Endothelial cell of umbilical vein (primary cell): ENCODE results near the gene C11orf24. TPM values are rescaled to one million over a fixed set of nuclear protein-coding genes. Genes with fewer than 3 reads are reported as not detected.

Source experiments
- BruUV-seq: library from RNA; stranded (reverse); fragments of 400-500 nt; replicated peaks from 2 replicates; lab custom pipeline; 2021; lab: Mats Ljungman, UMichigan
- CTCF ChIA-PET: fragments of 300-600, 350-600 bp; sonication (Branson Sonifier 250); formaldehyde crosslinking; loops from one replicate; lab custom pipeline; 2021; ENCODE audit warnings: antibody characterized with exemption, inconsistent platforms; lab: Charles Lee
- POLR2A ChIA-PET: fragments of 300-600, 350-600 bp; sonication (Branson Sonifier 250); formaldehyde crosslinking; loops from one replicate; lab custom pipeline; 2021; ENCODE audit warnings: antibody characterized with exemption, inconsistent platforms; lab: Charles Lee
- DNase-seq: peaks from one replicate; pipeline ENCODE4 v3.0.0-alpha.2; 2011; ENCODE audit warnings: low read depth, low spot score
- FAIRE-seq: peaks from 2 replicates; lab custom pipeline; 2011; peaks lifted over from hg19 to GRCh38; lab: Jason Lieb, UNC
- H2AFZ ChIP-seq: 2 replicates; pipeline ENCODE4 v1.6.0; 2012; ENCODE audit warnings: low read depth, low read length, control low read depth, inconsistent platforms
- H3K27ac ChIP-seq: 2 replicates; pipeline ENCODE4 v1.5.1; 2011; ENCODE audit warnings: low read depth, mild to moderate bottlenecking, control low read depth, low read length, moderate library complexity; ENCODE audit not compliant: insufficient read depth
- H3K27me3 ChIP-seq, 2 experiments: 2 replicates each; pipeline versions ENCODE4 v1.6.0 to v1.6.1; 2011; ENCODE audit warnings: low read length in 2 of 2, mixed read lengths in 1 of 2; ENCODE audit not compliant: control insufficient read depth in 2 of 2, insufficient read depth in 2 of 2
- H3K36me3 ChIP-seq, 2 experiments: 2 replicates in 1 of 2; 3 replicates in 1 of 2; pipeline ENCODE4 v1.5.1; 2011; ENCODE audit warnings: low read length in 2 of 2, mild to moderate bottlenecking in 1 of 2, moderate library complexity in 1 of 2; ENCODE audit not compliant: control insufficient read depth in 2 of 2, insufficient read depth in 2 of 2; ENCODE audit errors: extremely low read depth in 1 of 2
- H3K4me1 ChIP-seq: 3 replicates; pipeline ENCODE4 v1.5.1; 2011; ENCODE audit warnings: mild to moderate bottlenecking, low read length; ENCODE audit not compliant: control insufficient read depth, insufficient read depth; ENCODE audit errors: extremely low read depth
- H3K4me2 ChIP-seq: 2 replicates; pipeline ENCODE4 v1.6.1; 2011; ENCODE audit warnings: low read length, control low read depth, mixed read lengths; ENCODE audit not compliant: insufficient read depth
- H3K4me3 ChIP-seq, 3 experiments: fragments of 200-600 bp in 1 of 3; sonication (generic), shearing (Covaris generic) in 1 of 3; replicated peaks in 1 of 3; 2 replicates each; pipeline ENCODE4 v1.5.1; 2011 to 2016; ENCODE audit warnings: control low read depth in 3 of 3, low read length in 3 of 3, mild to moderate bottlenecking in 2 of 3, inconsistent platforms in 1 of 3, low read depth in 1 of 3, moderate library complexity in 1 of 3; ENCODE audit not compliant: insufficient read depth in 1 of 3
- H3K79me2 ChIP-seq: 2 replicates; pipeline ENCODE4 v1.6.0; 2012; ENCODE audit warnings: low read length, inconsistent platforms; ENCODE audit not compliant: control insufficient read depth, insufficient read depth
- H3K9ac ChIP-seq: replicated peaks from 2 replicates; pipeline ENCODE3; 2011; ENCODE audit warnings: low read length, control low read depth; ENCODE audit not compliant: insufficient read depth; ENCODE audit errors: extremely low read depth
- H3K9me1 ChIP-seq: replicated peaks from 3 replicates; pipeline ENCODE4 v1.6.0; 2011; ENCODE audit warnings: mild to moderate bottlenecking, low read length; ENCODE audit not compliant: control insufficient read depth, insufficient read depth; ENCODE audit errors: extremely low read depth
- H3K9me3 ChIP-seq: replicated peaks from 2 replicates; pipeline ENCODE4 v1.5.1; 2012; ENCODE audit warnings: low read length, inconsistent platforms; ENCODE audit not compliant: control insufficient read depth, insufficient read depth
- H4K20me1 ChIP-seq: replicated peaks from 2 replicates; pipeline ENCODE3; 2011; ENCODE audit warnings: mild to moderate bottlenecking, low read length; ENCODE audit not compliant: control insufficient read depth, insufficient read depth; ENCODE audit errors: extremely low read depth
- CTCF ChIP-seq, 2 donors: IDR thresholded peaks; 1 replicate in 1 of 2; 2 replicates in 1 of 2; pipeline ENCODE4 v1.5.1; 2011; ENCODE audit warnings: low read length in 2 of 2, mild to moderate bottlenecking in 2 of 2, moderate library complexity in 2 of 2, control low read depth in 1 of 2, inconsistent platforms in 1 of 2, low read depth in 1 of 2; ENCODE audit not compliant: insufficient read depth in 1 of 2; ENCODE audit errors: extremely low read depth in 1 of 2
- EZH2 ChIP-seq: IDR thresholded peaks from 2 replicates; pipeline ENCODE4 v1.6.1; 2012; ENCODE audit warnings: borderline replicate concordance, low read depth, mild to moderate bottlenecking, moderate library complexity, low read length, inconsistent platforms; ENCODE audit not compliant: severe bottlenecking
- FOS ChIP-seq: IDR thresholded peaks from 2 replicates; pipeline ENCODE4 v1.6.1; 2011; ENCODE audit warnings: mild to moderate bottlenecking, low read length, moderate library complexity, borderline replicate concordance; ENCODE audit not compliant: insufficient read depth
- GATA2 ChIP-seq: IDR thresholded peaks from 2 replicates; pipeline ENCODE4 v1.7.0; 2011; ENCODE audit warnings: low read depth, mild to moderate bottlenecking, moderate library complexity, mixed read lengths, low read length; ENCODE audit not compliant: insufficient read length, insufficient read depth
- JUN ChIP-seq: IDR thresholded peaks from 2 replicates; pipeline ENCODE4 v1.6.1; 2011; ENCODE audit warnings: borderline replicate concordance, low read depth; ENCODE audit not compliant: insufficient read length, insufficient read depth
- MAX ChIP-seq: IDR thresholded peaks from 2 replicates; pipeline ENCODE4 v1.6.1; 2011; ENCODE audit not compliant: insufficient read depth, insufficient read length
- MYC ChIP-seq: IDR thresholded peaks from one replicate; pipeline ENCODE4 v1.6.1; 2011; ENCODE audit warnings: mild to moderate bottlenecking, low read depth, low read length
- POLR2A ChIP-seq: IDR thresholded peaks from 2 replicates; pipeline ENCODE4 v1.6.1; 2012; ENCODE audit warnings: low read depth, mild to moderate bottlenecking, control low read depth, low read length
- POLR2AphosphoS5 ChIP-seq: IDR thresholded peaks from 2 replicates; pipeline ENCODE4 v1.6.1; 2012; ENCODE audit warnings: low read depth, mild to moderate bottlenecking, control low read depth, low read length, moderate library complexity; ENCODE audit not compliant: insufficient read depth
- dilution Hi-C: fragments of 300-500 bp; cut with MboI; formaldehyde crosslinking; loops from one replicate; pipeline ENCODE4 v1.15.0; 2019; ENCODE audit warnings: low sequenced_read_pairs; ENCODE audit not compliant: extremely low pct_ligation_motif_present
- intact Hi-C: fragments of 100-400 bp; cut with micrococcal nuclease; formaldehyde crosslinking; loops from one replicate; pipeline ENCODE4 v1.10.0; 2022
- polyA plus RNA-seq, 4 experiments: library from polyadenylated mRNA; depleted of rRNA in 3 of 4; stranded (reverse) in 3 of 4; unstranded in 1 of 4; fragments of >200 nt; gene quantifications; 2 replicates each; pipeline versions ENCODE4 v1.2.1 to v1.2.3, GENCODE V29; 2011 to 2012; ENCODE audit warnings: missing spikeins in 1 of 4
- total RNA-seq: library from RNA; stranded (reverse); gene quantifications from 2 replicates; pipeline ENCODE4 v1.2.3, GENCODE V29; 2021

Gene C11orf24
- total and polyA plus RNA-seq, 2 donors (not counting 3 experiments of a cell fraction or from before 2014, with no cell fraction given): 26.4 to 34.1 TPM

- H3K4me3 ChIP-seq: no peak overlapping the region
- peaks cover 0 to 7% of the 10 kb centered on the region in 2 experiments for H3K27me3 ChIP-seq
- no peak overlapping the region for H3K27ac ChIP-seq
- BruUV-seq: no TSS peak
- ChIA-PET POLR2A (no interaction called here), CTCF (interaction anchor here (1.5 kb wide), 1 partner anchor 9 kb away, joined by 3 read pairs; no protein-coding TSS in a partner anchor)
- intact Hi-C loops: no loop called here
- no peak overlapping the region for H3K9ac ChIP-seq
- no peaks in the 10 kb centered on the region for H3K4me1 ChIP-seq
- no peak for DNase-seq
- no peaks in the 10 kb centered on the region for H3K9me3 ChIP-seq
- no peaks in the 10 kb centered on the region for H3K36me3 ChIP-seq
- H3K9me1 ChIP-seq: no peaks in the 10 kb centered on the region
- no peak for FAIRE-seq
- H3K4me2 ChIP-seq: no peak overlapping the region
- H4K20me1 ChIP-seq: no peaks in the 10 kb centered on the region
- no peak for TF ChIP-seq GATA2
- no peak for TF ChIP-seq EZH2
- no peak for TF ChIP-seq POLR2A
- TF ChIP-seq JUN: no peak
- TF ChIP-seq MAX: no peak
- no peak for TF ChIP-seq POLR2AphosphoS5
- no peak overlapping the region for H2AFZ ChIP-seq
- no peaks in the 10 kb centered on the region for H3K79me2 ChIP-seq
- dilution Hi-C loops: no loop called here
These were observed 47.2 kb downstream of the C11orf24 start for GRCh38 chr11:68224606-68225005.

GRCh38 chr11:68223275-68223674 is 48.5 kb downstream of the C11orf24 start:
- peaks cover 1 to 6% of the 10 kb centered on the region in 2 experiments for H3K27me3 ChIP-seq
- FAIRE-seq (no peak), DNase-seq (no peak)
- no peaks in the 10 kb centered on the region for H3K79me2 ChIP-seq
- H3K27ac ChIP-seq: no peak overlapping the region
- TF ChIP-seq GATA2: no peak
- TF ChIP-seq CTCF (IDR thresholded peaks at IDR 0.05; ENCODE audit: extremely low read depth in 1 of 2, insufficient read depth in 1 of 2, low read depth in 1 of 2, low read length in 2 of 2): no peak
- no peak for TF ChIP-seq EZH2
- no peak for TF ChIP-seq POLR2A
- no peak for TF ChIP-seq JUN
- no peak for TF ChIP-seq MYC
- TF ChIP-seq FOS: no peak
- TF ChIP-seq MAX: no peak
- no peak for TF ChIP-seq POLR2AphosphoS5
- no peak overlapping the region for H3K4me2 ChIP-seq
- H3K9ac ChIP-seq: no peak overlapping the region
- H3K36me3 ChIP-seq: no peaks in the 10 kb centered on the region
- BruUV-seq: no TSS peak
- dilution Hi-C loops: no loop called here
- H3K4me3 ChIP-seq: no peak overlapping the region
- intact Hi-C loops: no loop called here
- H3K9me3 ChIP-seq: no peaks in the 10 kb centered on the region
- no peaks in the 10 kb centered on the region for H3K9me1 ChIP-seq
- no peak overlapping the region for H2AFZ ChIP-seq
- H4K20me1 ChIP-seq: no peaks in the 10 kb centered on the region
- ChIA-PET CTCF (interaction anchor here (0.7 kb wide), 1 partner anchor 122 kb away, joined by 3 read pairs; no protein-coding TSS in a partner anchor), POLR2A (no interaction called here)
- no peaks in the 10 kb centered on the region for H3K4me1 ChIP-seq
